Measurements from ENCODE around the gene ADGRV1.

DNA sequence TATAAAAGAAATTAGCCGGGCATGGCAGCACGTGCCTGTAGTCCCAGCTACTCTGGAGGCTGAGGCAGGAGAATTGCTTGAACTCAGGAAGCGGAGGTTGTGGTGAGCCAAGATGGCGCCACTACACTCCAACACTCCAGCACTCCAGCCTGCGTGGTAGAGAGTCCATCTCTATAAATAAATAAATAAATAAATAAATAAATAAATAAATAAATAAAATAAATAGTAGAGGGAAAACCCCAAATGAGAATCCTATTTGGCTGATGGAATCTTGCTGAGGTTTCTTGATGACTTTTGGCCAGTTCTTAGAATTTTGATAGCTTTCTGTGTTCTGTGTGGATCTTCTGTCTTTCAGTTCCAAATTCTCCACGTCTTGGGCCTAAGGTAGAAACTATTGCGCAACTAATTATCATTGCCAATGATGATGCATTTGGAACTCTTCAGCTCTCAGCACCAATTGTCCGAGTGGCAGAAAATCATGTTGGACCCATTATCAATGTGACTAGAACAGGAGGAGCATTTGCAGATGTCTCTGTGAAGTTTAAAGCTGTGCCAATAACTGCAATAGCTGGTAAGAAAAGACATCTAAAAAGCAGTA, 126.9 kb downstream of the ADGRV1 start:
- TF ChIP-seq CTCF (IDR thresholded peaks at IDR 0.05; ENCODE audit: insufficient read depth, low read length, poor library complexity, severe bottlenecking) (no peak), EZH2phosphoT487 (conservative IDR thresholded peaks at IDR 0.05; ENCODE audit: low read length) (no peak)

Data from SU-DHL-6 (cell line).